ENCODE measurements around the gene CIDEC. TPM values are rescaled to one million over a fixed set of nuclear protein-coding genes. Genes with fewer than 3 reads are reported as not detected.

CIDEC gene
- total and polyA plus RNA-seq, 2 experiments from 2014 or later: not detected

DNA sequence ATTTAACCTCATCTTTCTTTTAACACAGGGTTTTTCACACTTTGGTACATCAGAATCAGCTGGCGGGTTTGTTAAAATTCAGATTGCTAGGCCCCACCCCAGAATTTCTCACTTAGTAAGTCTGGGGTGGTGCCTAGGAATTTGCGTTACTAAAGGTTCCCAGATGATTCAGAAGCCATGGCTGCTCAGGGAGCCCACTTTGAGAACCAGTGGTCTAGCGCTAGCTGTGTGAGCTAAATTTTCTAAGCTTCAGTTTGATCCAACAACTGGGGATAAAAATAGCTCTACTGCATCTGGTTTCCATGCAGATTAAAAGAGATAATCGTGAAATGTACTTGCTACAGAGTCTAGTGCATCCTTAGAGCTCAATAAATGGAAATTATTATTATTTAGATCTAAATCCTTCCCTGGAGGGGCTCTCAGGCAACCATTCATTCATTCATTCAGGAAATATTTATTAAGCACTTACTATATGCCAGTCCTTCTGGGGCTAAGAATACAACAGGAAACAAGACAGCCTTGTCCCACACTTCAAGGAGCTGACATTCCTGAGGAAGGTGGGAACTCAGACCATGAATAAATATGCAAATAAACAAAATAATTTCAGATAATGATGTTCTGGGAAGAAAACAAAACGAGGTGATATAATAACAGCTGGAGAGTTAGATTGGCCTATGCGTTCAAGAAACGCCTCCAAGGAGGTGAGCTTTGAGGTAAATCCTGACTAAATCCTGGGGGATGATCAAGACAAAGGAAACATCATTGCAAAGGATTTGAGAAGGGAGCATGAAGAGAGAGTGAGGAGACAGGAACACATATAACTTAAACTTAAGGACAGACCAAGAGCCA is 3.9 kb upstream of the CIDEC start (continued):
- TF ChIP-seq, protein P1, sequence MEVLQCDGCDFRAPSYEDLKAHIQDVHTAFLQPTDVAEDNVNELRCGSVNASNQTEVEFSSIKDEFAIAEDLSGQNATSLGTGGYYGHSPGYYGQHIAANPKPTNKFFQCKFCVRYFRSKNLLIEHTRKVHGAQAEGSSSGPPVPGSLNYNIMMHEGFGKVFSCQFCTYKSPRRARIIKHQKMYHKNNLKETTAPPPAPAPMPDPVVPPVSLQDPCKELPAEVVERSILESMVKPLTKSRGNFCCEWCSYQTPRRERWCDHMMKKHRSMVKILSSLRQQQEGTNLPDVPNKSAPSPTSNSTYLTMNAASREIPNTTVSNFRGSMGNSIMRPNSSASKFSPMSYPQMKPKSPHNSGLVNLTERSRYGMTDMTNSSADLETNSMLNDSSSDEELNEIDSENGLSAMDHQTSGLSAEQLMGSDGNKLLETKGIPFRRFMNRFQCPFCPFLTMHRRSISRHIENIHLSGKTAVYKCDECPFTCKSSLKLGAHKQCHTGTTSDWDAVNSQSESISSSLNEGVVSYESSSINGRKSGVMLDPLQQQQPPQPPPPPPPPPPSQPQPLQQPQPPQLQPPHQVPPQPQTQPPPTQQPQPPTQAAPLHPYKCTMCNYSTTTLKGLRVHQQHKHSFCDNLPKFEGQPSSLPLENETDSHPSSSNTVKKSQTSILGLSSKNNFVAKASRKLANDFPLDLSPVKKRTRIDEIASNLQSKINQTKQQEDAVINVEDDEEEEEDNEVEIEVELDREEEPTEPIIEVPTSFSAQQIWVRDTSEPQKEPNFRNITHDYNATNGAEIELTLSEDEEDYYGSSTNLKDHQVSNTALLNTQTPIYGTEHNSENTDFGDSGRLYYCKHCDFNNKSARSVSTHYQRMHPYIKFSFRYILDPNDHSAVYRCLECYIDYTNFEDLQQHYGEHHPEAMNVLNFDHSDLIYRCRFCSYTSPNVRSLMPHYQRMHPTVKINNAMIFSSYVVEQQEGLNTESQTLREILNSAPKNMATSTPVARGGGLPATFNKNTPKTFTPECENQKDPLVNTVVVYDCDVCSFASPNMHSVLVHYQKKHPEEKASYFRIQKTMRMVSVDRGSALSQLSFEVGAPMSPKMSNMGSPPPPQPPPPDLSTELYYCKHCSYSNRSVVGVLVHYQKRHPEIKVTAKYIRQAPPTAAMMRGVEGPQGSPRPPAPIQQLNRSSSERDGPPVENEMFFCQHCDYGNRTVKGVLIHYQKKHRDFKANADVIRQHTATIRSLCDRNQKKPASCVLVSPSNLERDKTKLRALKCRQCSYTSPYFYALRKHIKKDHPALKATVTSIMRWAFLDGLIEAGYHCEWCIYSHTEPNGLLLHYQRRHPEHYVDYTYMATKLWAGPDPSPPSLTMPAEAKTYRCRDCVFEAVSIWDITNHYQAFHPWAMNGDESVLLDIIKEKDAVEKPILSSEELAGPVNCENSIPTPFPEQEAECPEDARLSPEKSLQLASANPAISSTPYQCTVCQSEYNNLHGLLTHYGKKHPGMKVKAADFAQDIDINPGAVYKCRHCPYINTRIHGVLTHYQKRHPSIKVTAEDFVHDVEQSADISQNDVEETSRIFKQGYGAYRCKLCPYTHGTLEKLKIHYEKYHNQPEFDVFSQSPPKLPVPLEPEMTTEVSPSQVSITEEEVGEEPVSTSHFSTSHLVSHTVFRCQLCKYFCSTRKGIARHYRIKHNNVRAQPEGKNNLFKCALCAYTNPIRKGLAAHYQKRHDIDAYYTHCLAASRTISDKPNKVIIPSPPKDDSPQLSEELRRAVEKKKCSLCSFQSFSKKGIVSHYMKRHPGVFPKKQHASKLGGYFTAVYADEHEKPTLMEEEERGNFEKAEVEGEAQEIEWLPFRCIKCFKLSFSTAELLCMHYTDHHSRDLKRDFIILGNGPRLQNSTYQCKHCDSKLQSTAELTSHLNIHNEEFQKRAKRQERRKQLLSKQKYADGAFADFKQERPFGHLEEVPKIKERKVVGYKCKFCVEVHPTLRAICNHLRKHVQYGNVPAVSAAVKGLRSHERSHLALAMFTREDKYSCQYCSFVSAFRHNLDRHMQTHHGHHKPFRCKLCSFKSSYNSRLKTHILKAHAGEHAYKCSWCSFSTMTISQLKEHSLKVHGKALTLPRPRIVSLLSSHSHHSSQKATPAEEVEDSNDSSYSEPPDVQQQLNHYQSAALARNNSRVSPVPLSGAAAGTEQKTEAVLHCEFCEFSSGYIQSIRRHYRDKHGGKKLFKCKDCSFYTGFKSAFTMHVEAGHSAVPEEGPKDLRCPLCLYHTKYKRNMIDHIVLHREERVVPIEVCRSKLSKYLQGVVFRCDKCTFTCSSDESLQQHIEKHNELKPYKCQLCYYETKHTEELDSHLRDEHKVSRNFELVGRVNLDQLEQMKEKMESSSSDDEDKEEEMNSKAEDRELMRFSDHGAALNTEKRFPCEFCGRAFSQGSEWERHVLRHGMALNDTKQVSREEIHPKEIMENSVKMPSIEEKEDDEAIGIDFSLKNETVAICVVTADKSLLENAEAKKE (CRISPR knock-in tag; IDR thresholded peaks at IDR 0.05): no peak

DNA sequence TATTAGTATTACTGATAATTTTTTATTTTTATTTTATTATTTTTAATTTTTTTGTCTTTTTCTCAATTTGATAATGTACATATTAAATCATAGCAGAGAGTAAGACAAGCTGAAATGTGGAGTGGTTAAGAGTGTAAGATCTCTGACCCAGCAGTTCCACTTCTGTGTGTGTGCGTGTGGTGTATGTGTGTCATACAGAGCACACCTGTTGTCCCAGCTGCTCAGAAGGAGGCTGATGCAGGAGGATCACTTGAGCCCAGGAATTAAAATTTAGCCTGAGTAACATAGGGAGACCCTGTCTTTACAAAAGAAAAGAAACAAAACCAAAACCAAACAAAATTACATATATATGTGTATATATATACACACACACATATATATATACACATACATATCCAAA is 1.4 kb upstream of the CIDEC start:
- no peak overlapping the region for H3K27ac Mint-ChIP-seq
- H3K36me3 Mint-ChIP-seq (ENCODE audit: low read depth): no peaks in the 10 kb centered on the region
- no peak overlapping the region for H3K4me2 ChIP-seq
- H3K27ac ChIP-seq (ENCODE audit: low read depth): no peak overlapping the region
- no peaks in the 10 kb centered on the region for H3K79me2 ChIP-seq (replicated peaks; ENCODE audit: insufficient read depth)
- peaks cover 2% of the 10 kb centered on the region for H3K27me3 Mint-ChIP-seq (ENCODE audit: insufficient read depth, low read depth, poor library complexity)
- no peaks in the 10 kb centered on the region for H3K4me1 ChIP-seq (ENCODE audit: insufficient read depth)
- H2AFZ ChIP-seq: no peak overlapping the region
- no peaks in the 10 kb centered on the region for H4K20me1 ChIP-seq (replicated peaks; ENCODE audit: insufficient read depth)
- no peaks in the 10 kb centered on the region for H3K9me3 Mint-ChIP-seq
- DNase-seq (ENCODE audit: low spot score) (no peak), ATAC-seq (no peak)
- H3K27me3 ChIP-seq (ENCODE audit: insufficient read depth): no peaks in the 10 kb centered on the region
- no peaks in the 10 kb centered on the region for H3K9me2 ChIP-seq (ENCODE audit: insufficient read depth)
- H3F3A ChIP-seq (replicated peaks; ENCODE audit: low read depth): no peaks in the 10 kb centered on the region
- H3K4me1 Mint-ChIP-seq: 0 out of 3 replicates have a peak, but pooled peaks cover 3% of the 10 kb centered on the region
- no peaks in the 10 kb centered on the region for H3K36me3 ChIP-seq (ENCODE audit: insufficient read depth)
- no peak overlapping the region for H3K4me3 Mint-ChIP-seq
- no peak for TF ChIP-seq POLR2AphosphoS5 (IDR thresholded peaks at IDR 0.05; ENCODE audit: low read depth)
- no peak for TF ChIP-seq ZNF114 (CRISPR knock-in tag; IDR thresholded peaks at IDR 0.05)
- no peak overlapping the region for H3K4me3 ChIP-seq

All from GM23338 (cell line).